Measurements from ENCODE around the gene PM20D1.

The PM20D1 gene

DNA sequence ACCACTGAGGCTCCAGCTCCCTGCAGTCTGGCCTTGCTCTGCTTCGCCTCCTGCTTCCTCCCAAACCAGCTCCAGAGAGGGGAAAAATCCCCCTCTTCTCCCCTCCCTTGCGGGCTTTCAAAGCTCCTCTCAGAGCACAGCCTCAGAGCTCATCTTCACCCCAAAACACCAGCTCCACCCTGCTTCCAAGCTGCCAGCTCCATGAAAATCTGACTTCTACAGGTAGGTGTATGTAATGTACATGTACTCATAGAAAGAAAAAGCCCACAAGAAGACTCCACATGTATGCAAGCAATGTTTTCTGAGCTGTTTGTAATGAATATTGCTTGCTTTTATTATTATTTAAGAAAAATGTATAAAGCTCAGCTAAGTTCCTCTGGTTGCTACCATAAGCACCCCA, 45.3 kb downstream of the PM20D1 start:
- no peak for DNase-seq (ENCODE audit: low read depth)

- no peak for DNase-seq (ENCODE audit: low read depth)
Measured at GRCh38 chr1:205803986-205804385, 45.9 kb downstream of the PM20D1 start.

DNA sequence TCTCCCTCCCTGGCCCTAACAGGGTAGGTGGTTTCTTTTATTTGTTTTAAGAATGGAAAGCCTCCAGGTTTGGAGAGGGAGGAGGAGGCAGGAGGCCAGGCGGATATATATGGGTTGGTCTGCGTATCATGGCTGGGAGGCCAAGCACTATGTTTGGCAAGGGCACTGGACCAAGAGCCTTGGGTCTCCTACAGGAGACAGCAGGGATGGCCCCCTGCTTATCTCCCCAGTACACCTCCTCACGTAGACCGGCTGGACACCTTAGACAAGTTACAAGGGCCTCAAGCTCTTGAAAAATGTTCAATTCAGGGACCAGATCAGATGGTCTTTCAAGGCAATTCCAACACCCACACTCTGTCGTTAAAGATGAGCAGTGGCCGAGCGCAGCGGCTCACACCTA, 47.9 kb downstream of the PM20D1 start:
- DNase-seq (ENCODE audit: low read depth), result no peak

DNA sequence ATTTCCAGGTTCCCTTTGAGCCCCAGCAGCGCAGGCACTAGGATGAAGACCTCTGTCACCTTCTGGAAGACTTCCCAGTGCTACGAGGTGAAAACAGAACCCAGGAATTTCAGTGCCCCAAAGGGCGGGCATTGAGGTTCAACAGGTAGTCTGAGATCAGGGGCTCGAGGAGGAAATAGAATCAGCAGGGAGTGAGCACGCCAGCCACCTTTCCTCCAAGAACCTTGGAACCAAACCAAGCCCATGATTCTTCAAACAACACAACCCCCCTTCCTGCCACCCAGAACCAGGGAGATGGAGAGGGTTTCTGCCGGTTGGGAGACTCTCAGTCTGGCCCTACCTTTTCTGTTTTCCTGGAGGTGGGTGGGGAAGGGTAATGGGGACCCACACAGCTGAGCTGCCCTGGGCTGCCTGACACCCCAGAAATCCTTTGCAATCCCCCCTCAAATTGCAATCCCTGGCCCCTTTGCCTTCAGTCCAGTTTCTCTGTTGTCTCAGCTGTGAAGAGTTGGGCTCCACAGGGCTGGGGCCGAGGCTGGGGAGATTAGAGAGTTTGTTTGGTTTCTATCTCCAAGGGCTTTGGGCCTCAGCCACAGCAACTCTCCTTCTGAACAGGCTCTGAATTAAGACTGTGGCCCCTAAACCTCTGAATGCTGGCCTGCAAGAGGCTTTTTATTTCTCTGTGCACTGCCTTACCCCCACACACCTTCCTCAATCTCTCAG, 48.8 kb downstream of the PM20D1 start:
- no peak for DNase-seq (ENCODE audit: low read depth)

DNA sequence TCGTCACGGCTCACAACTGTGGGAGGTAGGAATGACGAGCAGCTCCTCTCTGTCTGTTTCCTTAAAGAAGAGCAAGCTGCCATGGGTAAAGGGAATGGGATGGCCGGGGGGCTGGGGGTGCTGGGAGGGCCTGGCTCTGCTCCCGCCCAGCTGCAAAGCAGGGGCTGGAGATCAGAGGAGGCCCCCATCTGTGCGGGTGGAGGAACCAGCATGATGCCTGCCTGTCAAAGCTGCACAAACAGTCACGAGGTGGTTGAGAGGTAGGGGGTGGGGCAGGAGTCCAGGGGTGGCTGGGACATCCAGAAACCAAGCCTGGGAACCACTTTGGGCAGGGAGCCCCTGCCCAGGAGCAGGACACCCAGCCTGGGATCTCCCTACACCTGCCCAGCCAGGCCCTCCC, 49.5 kb downstream of the PM20D1 start:
- no peak for DNase-seq (ENCODE audit: low read depth)

- DNase-seq (ENCODE audit: low read depth), result no peak
Measured at GRCh38 chr1:205798577-205798976, 51.4 kb downstream of the PM20D1 start.

- no peak for DNase-seq (ENCODE audit: low read depth)
Measured at GRCh38 chr1:205797168-205797567, 52.8 kb downstream of the PM20D1 start.

GRCh38 chr1:205794011-205794730, 55.8 kb downstream of the PM20D1 start:
- DNase-seq (ENCODE audit: low read depth), result no peak

GRCh38 chr1:205792961-205793673, 56.8 kb downstream of the PM20D1 start:
- no peak for DNase-seq (ENCODE audit: low read depth)

DNA sequence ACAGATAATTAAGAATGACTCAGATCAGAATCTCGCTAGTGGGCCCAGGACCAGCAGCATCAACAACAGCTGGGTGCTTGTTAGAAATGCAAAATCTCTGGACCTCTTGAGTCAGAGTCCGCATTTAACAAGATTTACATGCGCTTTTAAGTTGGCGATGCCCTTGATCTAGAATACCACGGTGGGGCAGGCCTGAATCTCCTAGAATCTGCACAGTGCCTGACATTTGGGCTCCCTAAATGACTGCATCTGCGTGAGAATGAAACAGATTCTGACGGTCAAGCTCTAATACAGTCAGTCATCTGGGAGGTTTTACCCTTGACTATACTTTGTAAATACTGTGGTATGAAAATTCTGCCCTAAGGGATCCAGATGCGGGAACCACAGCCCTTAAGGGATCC, 57.5 kb downstream of the PM20D1 start:
- DNase-seq (ENCODE audit: low read depth), result no peak

DNA sequence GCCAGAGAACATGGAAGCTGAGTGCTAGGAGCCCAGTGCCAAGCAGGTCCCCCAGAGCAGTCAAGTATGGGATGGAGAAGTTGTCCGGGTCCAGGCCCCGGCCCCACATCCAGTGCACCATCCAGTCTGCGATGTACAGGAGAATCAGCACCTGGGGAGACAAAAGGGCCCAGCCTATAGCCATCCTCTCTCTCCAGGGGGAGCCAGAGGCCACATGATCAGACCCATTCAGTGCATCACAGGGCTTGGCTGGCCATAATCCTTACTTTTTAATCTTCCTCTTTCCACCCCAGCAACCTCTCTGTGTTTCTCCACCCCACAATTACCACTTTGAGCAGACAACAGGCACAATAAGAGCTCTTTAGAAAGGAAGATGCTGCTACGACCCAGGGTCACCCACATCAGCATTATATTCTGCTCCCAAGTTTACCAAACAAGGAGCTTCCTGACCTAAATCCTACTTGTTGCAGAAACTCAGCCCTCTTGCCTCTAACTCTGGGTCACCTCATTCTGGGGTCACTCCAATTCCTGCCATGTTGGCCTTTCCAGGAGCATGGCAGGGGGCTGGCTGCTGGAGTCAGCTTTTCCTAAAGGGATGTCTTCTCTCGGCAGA, 58.3 kb downstream of the PM20D1 start:
- DNase-seq (ENCODE audit: low read depth), result peak; percentile 36

- no peak for DNase-seq (ENCODE audit: low read depth)
Measured at GRCh38 chr1:205787287-205787916, 62.5 kb downstream of the PM20D1 start.

- no peak for DNase-seq (ENCODE audit: low read depth)
Measured at GRCh38 chr1:205786601-205787000, 63.3 kb downstream of the PM20D1 start.

DNA sequence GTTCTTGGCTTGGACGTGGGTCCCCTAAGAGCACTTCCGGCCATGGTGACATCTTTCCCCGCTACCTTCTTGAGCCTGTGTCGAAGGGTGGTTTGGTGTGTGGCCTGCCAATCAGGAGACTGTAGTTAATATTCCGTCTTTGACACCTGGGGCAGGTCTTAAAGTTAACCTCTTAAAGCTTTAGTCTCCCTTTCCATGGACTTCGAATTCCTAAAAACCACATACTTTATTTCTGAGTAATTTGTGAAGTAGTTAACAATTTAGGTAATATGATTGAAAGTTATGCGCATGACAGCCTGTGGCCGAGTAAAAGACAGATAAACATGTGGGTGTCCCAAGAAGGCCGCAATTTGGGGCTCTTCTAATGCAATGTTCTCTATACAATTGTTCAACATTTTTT, 64.5 kb downstream of the PM20D1 start:
- DNase-seq (ENCODE audit: low read depth), result no peak

DNA sequence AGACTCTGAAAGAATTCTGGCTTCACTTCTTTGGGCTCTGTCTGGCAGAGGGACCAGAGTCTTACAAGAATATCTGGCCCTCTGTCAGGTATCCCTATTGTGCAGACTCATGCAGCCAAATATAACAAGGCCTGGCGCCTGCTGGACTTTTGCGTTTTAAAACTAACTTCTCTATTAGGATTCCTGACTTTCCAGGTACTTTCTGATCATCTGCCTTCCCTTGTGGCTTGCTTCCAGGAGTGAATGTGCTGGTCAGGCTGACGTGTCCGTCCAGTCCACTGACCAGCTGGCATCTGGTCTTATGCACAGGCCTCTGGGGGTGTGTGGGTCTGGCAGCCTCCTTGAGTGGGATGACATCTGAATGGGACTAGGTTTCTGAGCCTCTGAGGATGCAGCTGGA, 66.0 kb downstream of the PM20D1 start:
- DNase-seq (ENCODE audit: low read depth), result no peak

DNA sequence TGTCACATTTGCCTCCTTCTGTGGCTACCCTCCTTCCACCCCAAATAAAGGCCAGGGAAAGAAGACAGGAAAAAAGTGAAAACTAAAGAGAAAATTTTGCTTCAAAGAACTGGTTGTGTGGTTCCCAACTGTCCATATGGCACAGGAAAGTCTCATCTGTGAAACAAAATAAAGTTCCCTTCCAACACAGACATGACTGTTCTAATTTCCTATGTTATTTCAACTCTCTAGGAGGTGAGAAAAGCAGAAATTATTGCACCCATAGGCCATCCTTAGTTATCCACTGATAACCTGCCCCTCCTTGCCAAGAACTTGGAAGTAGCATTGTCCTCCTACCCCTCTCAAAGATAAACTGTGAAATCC, 66.5 kb downstream of the PM20D1 start:
- no peak for DNase-seq (ENCODE audit: low read depth)

GRCh38 chr1:205782627-205783432, 67.1 kb downstream of the PM20D1 start:
- no peak for DNase-seq (ENCODE audit: low read depth)

- DNase-seq (ENCODE audit: low read depth), result no peak
Measured at GRCh38 chr1:205780335-205780734, 69.6 kb downstream of the PM20D1 start.

All from activated T-cell treated with anti-CD3 and anti-CD28 coated beads for 48 hours (primary cell).